ENCODE measurements around the gene ZNF618.

The ZNF618 gene

GRCh38 chr9:113842086-113842485 is 34.0 kb upstream of the ZNF618 start:
- TF ChIP-seq, protein P1, sequence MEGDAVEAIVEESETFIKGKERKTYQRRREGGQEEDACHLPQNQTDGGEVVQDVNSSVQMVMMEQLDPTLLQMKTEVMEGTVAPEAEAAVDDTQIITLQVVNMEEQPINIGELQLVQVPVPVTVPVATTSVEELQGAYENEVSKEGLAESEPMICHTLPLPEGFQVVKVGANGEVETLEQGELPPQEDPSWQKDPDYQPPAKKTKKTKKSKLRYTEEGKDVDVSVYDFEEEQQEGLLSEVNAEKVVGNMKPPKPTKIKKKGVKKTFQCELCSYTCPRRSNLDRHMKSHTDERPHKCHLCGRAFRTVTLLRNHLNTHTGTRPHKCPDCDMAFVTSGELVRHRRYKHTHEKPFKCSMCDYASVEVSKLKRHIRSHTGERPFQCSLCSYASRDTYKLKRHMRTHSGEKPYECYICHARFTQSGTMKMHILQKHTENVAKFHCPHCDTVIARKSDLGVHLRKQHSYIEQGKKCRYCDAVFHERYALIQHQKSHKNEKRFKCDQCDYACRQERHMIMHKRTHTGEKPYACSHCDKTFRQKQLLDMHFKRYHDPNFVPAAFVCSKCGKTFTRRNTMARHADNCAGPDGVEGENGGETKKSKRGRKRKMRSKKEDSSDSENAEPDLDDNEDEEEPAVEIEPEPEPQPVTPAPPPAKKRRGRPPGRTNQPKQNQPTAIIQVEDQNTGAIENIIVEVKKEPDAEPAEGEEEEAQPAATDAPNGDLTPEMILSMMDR (IDR thresholded peaks at IDR 0.05; ENCODE audit: low read depth, low read length, poor library complexity, severe bottlenecking) = no peak
- no peak for TF ChIP-seq EZH2phosphoT487 (IDR thresholded peaks at IDR 0.05; ENCODE audit: borderline replicate concordance, low read length)
- H3K79me2 ChIP-seq (ENCODE audit: control insufficient read depth, low read length) = no peaks in the 10 kb centered on the region
- H3K9me3 ChIP-seq (ENCODE audit: control insufficient read depth, insufficient read depth, low read length) = no peaks in the 10 kb centered on the region
- H4K20me1 ChIP-seq (ENCODE audit: control insufficient read depth, insufficient read depth, low read depth, low read length) = no peaks in the 10 kb centered on the region
- no peak overlapping the region for H3K27ac ChIP-seq (ENCODE audit: low read depth, low read length)
- H3K4me3 ChIP-seq (ENCODE audit: low read length) = no peak overlapping the region
- no peaks in the 10 kb centered on the region for H3K36me3 ChIP-seq (ENCODE audit: control insufficient read depth, low read length)
- no peaks in the 10 kb centered on the region for H3K4me1 ChIP-seq (ENCODE audit: control insufficient read depth, low read length)
- no peaks in the 10 kb centered on the region for H3K9me2 ChIP-seq (replicated peaks; ENCODE audit: control insufficient read depth, low read length)
- H3F3A ChIP-seq (ENCODE audit: control insufficient read depth, insufficient read depth) = no peaks in the 10 kb centered on the region
- H3K27me3 ChIP-seq (ENCODE audit: control insufficient read depth, low read length) = no peaks in the 10 kb centered on the region
- H3K4me2 ChIP-seq (ENCODE audit: low read length) = no peak overlapping the region

GRCh38 chr9:113844466-113844865 is 31.6 kb upstream of the ZNF618 start:
- Histone ChIP-seq H3K9me2 (replicated peaks; ENCODE audit: control insufficient read depth, low read length) (no peaks in the 10 kb centered on the region), H3K27me3 (ENCODE audit: control insufficient read depth, low read length) (no peaks in the 10 kb centered on the region), H3K36me3 (ENCODE audit: control insufficient read depth, low read length) (no peaks in the 10 kb centered on the region), H3K4me3 (ENCODE audit: low read length) (no peak overlapping the region), H3K79me2 (ENCODE audit: control insufficient read depth, low read length) (no peaks in the 10 kb centered on the region), H3F3A (ENCODE audit: control insufficient read depth, insufficient read depth) (no peaks in the 10 kb centered on the region), H4K20me1 (ENCODE audit: control insufficient read depth, insufficient read depth, low read depth, low read length) (no peaks in the 10 kb centered on the region), H3K4me2 (ENCODE audit: low read length) (no peak overlapping the region), H3K27ac (ENCODE audit: low read depth, low read length) (no peak overlapping the region), H3K9me3 (ENCODE audit: control insufficient read depth, insufficient read depth, low read length) (no peaks in the 10 kb centered on the region), H3K4me1 (ENCODE audit: control insufficient read depth, low read length) (no peaks in the 10 kb centered on the region)
- TF ChIP-seq EZH2phosphoT487 (IDR thresholded peaks at IDR 0.05; ENCODE audit: borderline replicate concordance, low read length) = no peak
- TF ChIP-seq, protein P1 (IDR thresholded peaks at IDR 0.05; ENCODE audit: low read depth, low read length, poor library complexity, severe bottlenecking) = no peak

GRCh38 chr9:113851359-113851758 is 24.8 kb upstream of the ZNF618 start:
- H3K79me2 ChIP-seq (ENCODE audit: control insufficient read depth, low read length) = no peaks in the 10 kb centered on the region
- no peak overlapping the region for H3K4me3 ChIP-seq (ENCODE audit: low read length)
- H3K27me3 ChIP-seq (ENCODE audit: control insufficient read depth, low read length) = no peaks in the 10 kb centered on the region
- no peaks in the 10 kb centered on the region for H3F3A ChIP-seq (ENCODE audit: control insufficient read depth, insufficient read depth)
- H3K4me2 ChIP-seq (ENCODE audit: low read length) = no peak overlapping the region
- no peaks in the 10 kb centered on the region for H3K36me3 ChIP-seq (ENCODE audit: control insufficient read depth, low read length)
- no peaks in the 10 kb centered on the region for H3K4me1 ChIP-seq (ENCODE audit: control insufficient read depth, low read length)
- no peak for TF ChIP-seq EZH2phosphoT487 (IDR thresholded peaks at IDR 0.05; ENCODE audit: borderline replicate concordance, low read length)
- TF ChIP-seq, protein P1 (IDR thresholded peaks at IDR 0.05; ENCODE audit: low read depth, low read length, poor library complexity, severe bottlenecking) = no peak
- no peaks in the 10 kb centered on the region for H3K9me2 ChIP-seq (replicated peaks; ENCODE audit: control insufficient read depth, low read length)
- no peaks in the 10 kb centered on the region for H3K9me3 ChIP-seq (ENCODE audit: control insufficient read depth, insufficient read depth, low read length)
- no peaks in the 10 kb centered on the region for H4K20me1 ChIP-seq (ENCODE audit: control insufficient read depth, insufficient read depth, low read depth, low read length)
- no peak overlapping the region for H3K27ac ChIP-seq (ENCODE audit: low read depth, low read length)

DNA sequence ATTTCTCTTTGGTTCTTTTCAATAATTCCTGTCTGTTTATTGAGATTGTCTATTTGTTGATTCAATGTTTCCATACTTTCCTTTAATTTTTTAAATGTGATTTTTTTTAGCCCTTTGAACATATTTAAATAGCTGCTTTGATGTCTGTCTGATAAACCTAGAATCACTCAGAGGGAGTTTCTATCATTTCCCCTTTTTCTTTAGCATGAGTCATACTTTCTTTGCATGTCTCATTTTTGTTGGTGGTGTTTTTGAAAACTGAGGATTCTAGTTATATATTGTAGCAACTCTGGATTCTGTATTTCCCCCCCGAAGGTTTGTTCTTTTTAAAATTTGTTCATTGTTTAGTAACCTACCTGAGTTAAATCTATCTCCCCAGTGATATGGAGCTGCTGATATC is 24.2 kb upstream of the ZNF618 start:
- TF ChIP-seq, protein P1 (IDR thresholded peaks at IDR 0.05; ENCODE audit: low read depth, low read length, poor library complexity, severe bottlenecking) = no peak
- no peak for TF ChIP-seq EZH2phosphoT487 (IDR thresholded peaks at IDR 0.05; ENCODE audit: borderline replicate concordance, low read length)
- no peaks in the 10 kb centered on the region for H3K79me2 ChIP-seq (ENCODE audit: control insufficient read depth, low read length)
- H3K4me1 ChIP-seq (ENCODE audit: control insufficient read depth, low read length) = no peaks in the 10 kb centered on the region
- H3K4me2 ChIP-seq (ENCODE audit: low read length) = no peak overlapping the region
- H3K27me3 ChIP-seq (ENCODE audit: control insufficient read depth, low read length) = no peaks in the 10 kb centered on the region
- H3K36me3 ChIP-seq (ENCODE audit: control insufficient read depth, low read length) = no peaks in the 10 kb centered on the region
- H3K9me2 ChIP-seq (replicated peaks; ENCODE audit: control insufficient read depth, low read length) = no peaks in the 10 kb centered on the region
- no peak overlapping the region for H3K4me3 ChIP-seq (ENCODE audit: low read length)
- H3K27ac ChIP-seq (ENCODE audit: low read depth, low read length) = no peak overlapping the region
- H4K20me1 ChIP-seq (ENCODE audit: control insufficient read depth, insufficient read depth, low read depth, low read length) = no peaks in the 10 kb centered on the region
- H3K9me3 ChIP-seq (ENCODE audit: control insufficient read depth, insufficient read depth, low read length) = no peaks in the 10 kb centered on the region
- H3F3A ChIP-seq (ENCODE audit: control insufficient read depth, insufficient read depth) = no peaks in the 10 kb centered on the region
